Measurements from ENCODE around the gene FAM120B.
"Not testable (repeated sequence)": the region's sequence is repeated elsewhere in the genome, so short reads cannot be mapped to it uniquely, and the experiment has no call there.

FAM120B gene

GRCh38 chr6:170306324-170307079 is at the start of gene FAM120B:
FAM120B (plus strand) TSS chr6:170306758; CDS start chr6:170317391, 10,633 bp downstream.
- peak; percentile 91 for FAIRE-seq

GRCh38 chr6:170257376-170257775 is 49.2 kb upstream of the FAM120B start:
- DNase-seq (ENCODE audit: insufficient read length, low spot score), result no peak
- FAIRE-seq, result no peak

More at GRCh38 chr6:170306324-170307079, at the start of gene FAM120B:
- DNase-seq (ENCODE audit: insufficient read length, low spot score), result peak; percentile 89

GRCh38 chr6:170258407-170258806 is 48.2 kb upstream of the FAM120B start:
- FAIRE-seq (no peak), DNase-seq (ENCODE audit: insufficient read length, low spot score) (no peak)

- FAIRE-seq, result no peak
- no peak for DNase-seq (ENCODE audit: insufficient read length, low spot score)
These were observed 47.3 kb upstream of the FAM120B start for GRCh38 chr6:170259278-170259677.

GRCh38 chr6:170260686-170261085 is 45.9 kb upstream of the FAM120B start:
- FAIRE-seq (no peak), DNase-seq (ENCODE audit: insufficient read length, low spot score) (no peak)

GRCh38 chr6:170261643-170262488 is 44.7 kb upstream of the FAM120B start:
- no peak for FAIRE-seq
- no peak for DNase-seq (ENCODE audit: insufficient read length, low spot score)

GRCh38 chr6:170262489-170263088 is 44.0 kb upstream of the FAM120B start:
- no peak for FAIRE-seq

GRCh38 chr6:170263410-170263809 is 43.1 kb upstream of the FAM120B start:
- DNase-seq (ENCODE audit: insufficient read length, low spot score) (no peak), FAIRE-seq (no peak)

More at GRCh38 chr6:170262489-170263088, 44.0 kb upstream of the FAM120B start:
- DNase-seq (ENCODE audit: insufficient read length, low spot score), result no peak

- DNase-seq (ENCODE audit: insufficient read length, low spot score) (no peak), FAIRE-seq (no peak)
These were observed 42.5 kb upstream of the FAM120B start for GRCh38 chr6:170264086-170264485.

- not testable (repeated sequence) for DNase-seq (ENCODE audit: insufficient read length, low spot score); FAIRE-seq
These were observed 41.9 kb upstream of the FAM120B start for GRCh38 chr6:170264644-170265043.

- no peak for DNase-seq (ENCODE audit: insufficient read length, low spot score)
- no peak for FAIRE-seq
These were observed 40.9 kb upstream of the FAM120B start for GRCh38 chr6:170265655-170266054.

- no peak for DNase-seq (ENCODE audit: insufficient read length, low spot score)
- FAIRE-seq, result no peak
These were observed 40.3 kb upstream of the FAM120B start for GRCh38 chr6:170266061-170266825.

GRCh38 chr6:170267688-170268087 is 38.9 kb upstream of the FAM120B start:
- FAIRE-seq (no peak), DNase-seq (ENCODE audit: insufficient read length, low spot score) (no peak)

- DNase-seq (ENCODE audit: insufficient read length, low spot score), result no peak
- FAIRE-seq, result no peak
These were observed 38.1 kb upstream of the FAM120B start for GRCh38 chr6:170268216-170269129.

GRCh38 chr6:170269151-170269845 is 37.3 kb upstream of the FAM120B start:
- no peak for FAIRE-seq
- DNase-seq (ENCODE audit: insufficient read length, low spot score), result no peak

GRCh38 chr6:170269846-170270541 is 36.6 kb upstream of the FAM120B start:
- DNase-seq (ENCODE audit: insufficient read length, low spot score), result no peak

GRCh38 chr6:170270984-170271593 is 35.5 kb upstream of the FAM120B start:
- DNase-seq (ENCODE audit: insufficient read length, low spot score), result no peak
- FAIRE-seq, result no peak

More at GRCh38 chr6:170269846-170270541, 36.6 kb upstream of the FAM120B start:
- FAIRE-seq, result no peak
